ENCODE data around the gene EIF4G1. TPM values are rescaled to one million over a fixed set of nuclear protein-coding genes. Genes with fewer than 3 reads are reported as not detected.

Gene EIF4G1
- total RNA-seq, 4 donors from 2014 or later, result 133 to 269 (median 170) TPM

DNA sequence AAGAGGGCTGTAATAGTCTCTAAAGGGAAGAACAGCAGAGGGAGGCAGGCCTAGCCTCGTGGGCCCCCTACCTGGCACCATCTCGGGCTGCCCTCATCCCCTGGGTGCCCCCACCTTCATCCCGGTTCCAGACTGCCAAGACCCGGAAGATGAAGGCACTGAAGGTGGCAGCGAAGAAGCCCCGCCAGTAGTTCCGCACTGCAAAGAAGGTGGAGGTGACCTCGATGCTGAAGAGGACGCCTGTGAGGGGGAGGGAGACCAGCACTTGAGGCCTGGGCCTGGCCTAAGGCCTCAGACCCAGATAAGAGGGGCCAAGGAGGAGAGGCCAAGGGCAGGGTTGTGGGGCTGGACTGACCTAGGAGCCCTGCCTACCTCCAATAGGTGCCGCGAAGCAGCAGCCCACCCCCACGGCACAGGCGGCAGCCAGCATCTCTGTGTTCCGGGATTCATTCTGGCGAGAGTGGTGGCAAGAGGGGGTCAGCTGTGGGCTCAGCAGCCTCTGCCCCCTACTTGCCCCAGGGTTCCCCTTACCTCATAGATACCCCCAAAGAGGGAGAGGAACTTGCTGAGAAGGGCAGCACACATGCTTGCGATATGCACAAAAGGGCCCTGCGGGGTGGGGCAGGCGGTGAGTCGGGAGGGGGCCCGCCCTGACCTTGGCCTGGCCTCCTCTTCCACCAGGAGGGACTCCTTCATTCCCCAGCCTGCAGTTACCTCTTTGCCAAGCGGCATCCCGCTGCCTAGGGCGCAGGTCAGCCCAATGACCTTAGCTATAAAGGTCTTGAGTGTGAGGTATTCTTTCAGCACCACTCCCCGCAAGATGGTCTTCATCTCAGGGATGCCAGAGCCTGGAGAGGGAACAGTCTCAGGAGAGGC is 43.1 kb downstream of the EIF4G1 start:
- no peak for DNase-seq
- no peaks in the 10 kb centered on the region for H3K36me3 ChIP-seq

DNA sequence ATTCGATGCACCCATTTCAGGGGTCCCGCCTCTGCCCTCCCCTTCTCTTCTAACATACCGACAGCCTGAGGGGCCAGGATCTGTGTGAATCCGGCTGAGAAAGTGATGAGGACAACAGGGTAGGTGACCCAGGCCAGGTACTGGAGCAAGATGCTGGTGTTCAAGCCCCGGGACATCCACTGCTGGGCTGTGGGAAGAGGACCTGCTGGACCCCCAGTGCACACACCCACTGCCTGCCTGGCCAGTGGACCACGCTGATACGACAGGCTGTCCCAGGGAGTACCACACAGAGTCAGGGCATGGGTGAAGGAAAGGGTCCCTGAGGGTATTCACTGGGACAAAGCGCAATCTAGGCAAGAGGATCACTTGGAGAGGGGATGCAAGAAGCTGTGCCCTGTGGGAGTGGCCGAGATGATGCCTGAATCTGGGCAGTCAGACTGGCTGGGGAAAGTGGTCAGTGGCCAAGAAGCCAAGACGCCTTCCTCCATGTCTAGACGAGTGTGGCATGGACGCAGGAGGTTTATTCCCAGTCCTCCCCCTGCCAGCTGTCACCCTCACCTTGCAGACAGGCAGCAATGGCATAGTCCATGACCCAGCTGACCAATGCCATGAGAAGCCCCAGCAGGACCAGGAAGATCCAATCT is 43.8 kb downstream of the EIF4G1 start:
- H3K4me3 ChIP-seq, result no peak overlapping the region
- peaks cover 7 to 10% of the 10 kb centered on the region in 2 donors for H3K4me1 ChIP-seq
- H3K36me3 ChIP-seq, result no peaks in the 10 kb centered on the region
- no peaks in the 10 kb centered on the region for H3K9me3 ChIP-seq
- no peak for DNase-seq
- no peak overlapping the region for H3K27ac ChIP-seq
- intact Hi-C loops (cut with DNase I; ENCODE audit: low total_unique reads), result no loop called here
- TF ChIP-seq, protein P1, sequence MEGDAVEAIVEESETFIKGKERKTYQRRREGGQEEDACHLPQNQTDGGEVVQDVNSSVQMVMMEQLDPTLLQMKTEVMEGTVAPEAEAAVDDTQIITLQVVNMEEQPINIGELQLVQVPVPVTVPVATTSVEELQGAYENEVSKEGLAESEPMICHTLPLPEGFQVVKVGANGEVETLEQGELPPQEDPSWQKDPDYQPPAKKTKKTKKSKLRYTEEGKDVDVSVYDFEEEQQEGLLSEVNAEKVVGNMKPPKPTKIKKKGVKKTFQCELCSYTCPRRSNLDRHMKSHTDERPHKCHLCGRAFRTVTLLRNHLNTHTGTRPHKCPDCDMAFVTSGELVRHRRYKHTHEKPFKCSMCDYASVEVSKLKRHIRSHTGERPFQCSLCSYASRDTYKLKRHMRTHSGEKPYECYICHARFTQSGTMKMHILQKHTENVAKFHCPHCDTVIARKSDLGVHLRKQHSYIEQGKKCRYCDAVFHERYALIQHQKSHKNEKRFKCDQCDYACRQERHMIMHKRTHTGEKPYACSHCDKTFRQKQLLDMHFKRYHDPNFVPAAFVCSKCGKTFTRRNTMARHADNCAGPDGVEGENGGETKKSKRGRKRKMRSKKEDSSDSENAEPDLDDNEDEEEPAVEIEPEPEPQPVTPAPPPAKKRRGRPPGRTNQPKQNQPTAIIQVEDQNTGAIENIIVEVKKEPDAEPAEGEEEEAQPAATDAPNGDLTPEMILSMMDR (IDR thresholded peaks at IDR 0.05), result no peak
- TF ChIP-seq POLR2A (IDR thresholded peaks at IDR 0.05), result no peak
- no peaks in the 10 kb centered on the region for H3K27me3 ChIP-seq

More for the DNA sequence above, 43.1 kb downstream of the EIF4G1 start:
- no peak for TF ChIP-seq POLR2A (IDR thresholded peaks at IDR 0.05)
- TF ChIP-seq, protein P1 (IDR thresholded peaks at IDR 0.05), result no peak
- Histone ChIP-seq H3K9me3 (no peaks in the 10 kb centered on the region), H3K27ac (no peak overlapping the region), H3K4me1 (peaks cover 7 to 10% of the 10 kb centered on the region in 2 donors), H3K4me3 (no peak overlapping the region), H3K27me3 (no peaks in the 10 kb centered on the region)
- intact Hi-C loops (cut with DNase I; ENCODE audit: low total_unique reads), result no loop called here

DNA sequence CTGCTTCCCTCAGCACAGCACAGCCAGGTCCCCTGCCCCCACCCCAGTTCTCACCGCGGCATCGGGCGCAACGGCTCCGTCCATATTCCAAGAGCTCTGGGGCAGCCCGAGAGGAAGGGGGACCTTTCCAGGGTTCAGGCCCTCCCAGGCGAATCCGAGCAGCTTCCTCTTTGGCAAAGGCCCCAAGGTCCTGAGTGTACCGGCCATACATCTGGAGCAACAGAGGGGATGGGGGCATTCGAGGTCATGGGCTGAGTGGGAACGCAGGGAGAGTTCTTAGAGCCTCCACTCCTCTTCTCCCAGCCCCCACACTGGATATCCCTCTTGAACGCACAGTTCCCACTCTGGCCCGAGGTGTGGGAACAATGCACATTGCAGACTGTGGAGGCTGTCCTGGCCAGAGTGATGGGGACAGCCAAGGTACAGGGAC is 44.5 kb downstream of the EIF4G1 start:
- no peaks in the 10 kb centered on the region for H3K9me3 ChIP-seq
- peaks cover 7 to 15% of the 10 kb centered on the region in 2 donors for H3K4me1 ChIP-seq
- TF ChIP-seq POLR2A (IDR thresholded peaks at IDR 0.05), result no peak
- TF ChIP-seq, protein P1 (IDR thresholded peaks at IDR 0.05), result no peak
- H3K27ac ChIP-seq, result no peak overlapping the region
- intact Hi-C loops (cut with DNase I; ENCODE audit: low total_unique reads), result no loop called here
- H3K36me3 ChIP-seq, result no peaks in the 10 kb centered on the region
- H3K27me3 ChIP-seq, result no peaks in the 10 kb centered on the region
- H3K4me3 ChIP-seq, result no peak overlapping the region
- no peak for DNase-seq

DNA sequence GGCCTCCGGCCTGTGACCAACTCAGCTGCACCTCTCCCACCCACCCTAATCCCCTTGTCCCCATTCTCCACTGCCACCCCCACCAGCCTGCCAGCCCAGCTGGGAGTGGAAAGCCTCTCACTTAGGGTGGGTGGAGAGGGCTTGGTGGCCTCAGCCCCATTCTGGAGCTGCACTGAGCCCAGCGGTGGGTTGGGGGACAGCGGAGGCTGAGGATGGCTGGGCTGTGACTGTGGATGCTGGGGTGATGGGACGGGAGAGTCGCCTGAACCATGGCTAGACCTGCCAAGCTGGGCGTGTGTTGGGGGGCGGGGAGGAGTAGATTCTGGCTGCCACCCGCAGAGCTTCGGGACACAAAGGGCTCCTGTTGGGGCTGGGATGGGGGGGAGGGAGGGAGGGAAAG is 45.2 kb downstream of the EIF4G1 start:
- Histone ChIP-seq H3K27ac (no peak overlapping the region), H3K4me1 (peaks cover 7 to 22% of the 10 kb centered on the region in 2 donors), H3K36me3 (no peaks in the 10 kb centered on the region), H3K27me3 (no peaks in the 10 kb centered on the region), H3K9me3 (no peaks in the 10 kb centered on the region), H3K4me3 (no peak overlapping the region)
- no peak for DNase-seq
- TF ChIP-seq, protein P1 (IDR thresholded peaks at IDR 0.05), result no peak
- TF ChIP-seq POLR2A (IDR thresholded peaks at IDR 0.05), result no peak
- intact Hi-C loops (cut with DNase I; ENCODE audit: low total_unique reads), result no loop called here

Measured in uterus (tissue), 4 donors.